Neuron (in vitro differentiated cells): ENCODE measurements around the gene TTLL1.
"Not testable (repeated sequence)": the region's sequence is repeated elsewhere in the genome, so short reads cannot be mapped to it uniquely, and the experiment has no call there.

Experiments
- H2AFZ ChIP-seq: one replicate; pipeline ENCODE4 v1.6.1; 2013; ENCODE audit warnings: low read depth, mild to moderate bottlenecking, inconsistent platforms, low read length, moderate library complexity
- H3K27me3 ChIP-seq: one replicate; pipeline ENCODE4 v1.6.1; 2013; ENCODE audit warnings: low read length; ENCODE audit not compliant: insufficient read depth
- H3K36me3 ChIP-seq: one replicate; pipeline ENCODE4 v1.6.1; 2013; ENCODE audit warnings: low read length; ENCODE audit not compliant: insufficient read depth
- H3K4me1 ChIP-seq: one replicate; pipeline ENCODE4 v1.6.1; 2013; ENCODE audit warnings: low read length; ENCODE audit not compliant: insufficient read depth
- H3K4me3 ChIP-seq: 2 replicates; pipeline ENCODE4 v1.5.1; 2013; ENCODE audit warnings: mild to moderate bottlenecking, low read length, moderate library complexity
- H3K9me3 ChIP-seq: one replicate; pipeline ENCODE4 v1.6.1; 2013; ENCODE audit warnings: low read length

Gene TTLL1

DNA sequence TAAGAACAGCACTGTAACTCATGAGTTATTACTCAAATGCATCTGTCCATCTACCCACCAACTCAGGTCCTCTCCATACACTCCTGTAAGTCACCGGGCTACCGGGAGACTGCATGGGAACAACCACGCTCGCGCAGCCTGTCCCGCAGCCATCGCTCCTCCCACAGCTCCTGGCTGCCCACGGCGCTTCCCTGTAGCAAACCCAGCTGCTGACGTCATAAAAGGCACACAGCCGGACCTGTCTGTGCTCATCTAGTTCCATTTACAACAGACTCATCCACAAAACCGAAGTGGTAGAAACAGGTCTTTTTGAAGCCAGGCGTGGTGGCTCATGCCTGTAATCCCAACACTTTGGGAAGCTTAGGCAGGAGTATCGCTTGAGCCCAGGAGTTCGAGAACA is 50.9 kb downstream of the TTLL1 start:
- no peaks in the 10 kb centered on the region for H3K9me3 ChIP-seq
- H3K4me3 ChIP-seq: no peak overlapping the region
- no peaks in the 10 kb centered on the region for H3K36me3 ChIP-seq
- H3K27me3 ChIP-seq: no peaks in the 10 kb centered on the region
- no peaks in the 10 kb centered on the region for H3K4me1 ChIP-seq
- H2AFZ ChIP-seq: no peak overlapping the region

DNA sequence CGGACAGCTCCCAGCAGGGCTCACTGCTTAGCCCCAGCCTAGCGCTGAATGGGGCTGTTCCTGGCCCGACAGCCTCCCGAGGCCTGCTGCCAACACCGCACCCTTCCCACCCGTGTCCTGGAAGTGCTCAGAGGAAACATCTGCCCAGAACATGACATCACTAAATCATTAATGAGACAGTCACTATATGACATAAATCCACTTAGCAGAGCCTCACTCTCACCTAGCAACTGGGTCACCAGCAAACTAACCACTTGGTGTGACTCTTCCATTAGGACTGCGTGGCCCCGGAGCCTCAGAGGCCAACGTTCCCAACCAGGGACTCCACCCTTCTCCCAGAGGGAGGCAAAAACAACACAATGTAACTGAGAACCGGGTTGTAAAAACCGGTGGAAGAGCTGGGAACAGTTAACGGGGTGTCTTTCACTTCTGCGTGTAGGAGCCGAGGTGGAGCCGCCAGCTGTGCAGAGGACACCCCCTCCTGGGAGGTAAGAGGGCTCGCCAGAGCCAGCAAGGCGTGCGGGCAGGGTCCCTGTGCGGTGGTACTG is 52.8 kb downstream of the TTLL1 start:
- H3K27me3 ChIP-seq: no peaks in the 10 kb centered on the region
- no peaks in the 10 kb centered on the region for H3K9me3 ChIP-seq
- H3K4me3 ChIP-seq: no peak overlapping the region
- H2AFZ ChIP-seq: no peak overlapping the region
- no peaks in the 10 kb centered on the region for H3K36me3 ChIP-seq
- H3K4me1 ChIP-seq: no peaks in the 10 kb centered on the region

DNA sequence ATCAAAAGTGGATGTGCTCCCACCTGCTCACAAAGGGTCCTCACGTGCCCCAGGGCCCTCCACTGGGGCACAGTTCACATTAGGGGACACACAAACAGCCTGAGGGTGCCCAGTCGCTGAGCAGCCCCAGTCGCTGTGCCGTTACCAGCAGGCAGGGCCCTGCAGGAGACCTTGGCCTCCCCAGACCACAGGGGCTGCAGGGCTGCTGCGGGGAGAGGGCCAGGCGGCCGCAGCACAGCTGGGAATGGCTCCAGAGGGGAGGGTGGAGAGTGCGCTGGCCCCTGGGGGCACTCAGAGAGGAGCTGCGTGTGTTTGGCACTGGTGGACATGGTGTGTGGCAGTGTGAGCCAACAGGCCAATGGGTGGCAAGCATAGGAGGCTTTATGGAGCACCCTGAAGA is 53.9 kb downstream of the TTLL1 start:
- no peak overlapping the region for H2AFZ ChIP-seq
- H3K27me3 ChIP-seq: no peaks in the 10 kb centered on the region
- H3K4me1 ChIP-seq: no peaks in the 10 kb centered on the region
- no peaks in the 10 kb centered on the region for H3K36me3 ChIP-seq
- no peaks in the 10 kb centered on the region for H3K9me3 ChIP-seq
- H3K4me3 ChIP-seq: no peak overlapping the region

DNA sequence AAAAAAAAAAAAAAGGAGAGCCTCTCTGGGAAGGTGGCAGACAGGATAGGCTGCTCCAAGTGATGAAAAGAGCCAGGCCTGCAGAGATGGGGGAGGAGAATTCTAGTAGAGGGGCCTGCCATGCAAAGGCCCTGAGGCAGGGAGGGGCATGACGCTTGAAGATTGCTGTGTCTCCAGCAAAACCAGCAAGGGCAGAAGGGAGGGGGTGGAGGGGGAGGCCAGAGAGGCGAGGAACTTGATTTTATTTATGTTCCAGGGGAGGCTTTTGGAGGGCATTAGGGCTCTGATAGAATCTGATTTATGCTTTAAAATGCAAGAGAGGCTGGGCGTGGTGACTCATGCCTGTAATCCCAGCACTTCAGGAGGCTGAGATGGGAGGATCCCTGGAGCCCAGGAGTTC is 57.6 kb downstream of the TTLL1 start:
- no peaks in the 10 kb centered on the region for H3K9me3 ChIP-seq
- H3K27me3 ChIP-seq: no peaks in the 10 kb centered on the region
- H3K36me3 ChIP-seq: no peaks in the 10 kb centered on the region
- no peak overlapping the region for H3K4me3 ChIP-seq
- H3K4me1 ChIP-seq: no peaks in the 10 kb centered on the region
- no peak overlapping the region for H2AFZ ChIP-seq

DNA sequence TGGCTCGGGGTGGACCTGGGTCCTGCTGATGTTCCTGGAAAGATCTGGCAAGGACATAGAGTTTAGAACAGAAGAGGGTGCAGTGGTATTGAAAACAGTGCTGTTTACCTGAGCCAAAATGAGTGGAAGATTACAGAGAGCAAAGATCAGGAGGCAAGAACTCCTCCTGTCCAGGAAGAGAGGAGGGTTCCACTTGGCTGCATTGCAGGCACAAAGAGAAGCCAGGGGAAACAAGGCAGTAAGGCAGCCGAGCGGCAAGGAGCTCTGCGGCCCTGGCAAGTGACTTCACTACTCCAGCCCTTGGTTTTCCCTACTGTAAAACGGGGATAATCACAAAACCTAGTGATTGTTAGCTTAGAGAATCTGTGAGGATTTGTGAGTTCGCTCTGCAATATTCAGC is 70.6 kb downstream of the TTLL1 start:
- H2AFZ ChIP-seq: no peak overlapping the region
- H3K9me3 ChIP-seq: no peaks in the 10 kb centered on the region
- no peaks in the 10 kb centered on the region for H3K36me3 ChIP-seq
- H3K4me1 ChIP-seq: peaks cover 7% of the 10 kb centered on the region
- H3K27me3 ChIP-seq: no peaks in the 10 kb centered on the region
- H3K4me3 ChIP-seq: no peak overlapping the region

DNA sequence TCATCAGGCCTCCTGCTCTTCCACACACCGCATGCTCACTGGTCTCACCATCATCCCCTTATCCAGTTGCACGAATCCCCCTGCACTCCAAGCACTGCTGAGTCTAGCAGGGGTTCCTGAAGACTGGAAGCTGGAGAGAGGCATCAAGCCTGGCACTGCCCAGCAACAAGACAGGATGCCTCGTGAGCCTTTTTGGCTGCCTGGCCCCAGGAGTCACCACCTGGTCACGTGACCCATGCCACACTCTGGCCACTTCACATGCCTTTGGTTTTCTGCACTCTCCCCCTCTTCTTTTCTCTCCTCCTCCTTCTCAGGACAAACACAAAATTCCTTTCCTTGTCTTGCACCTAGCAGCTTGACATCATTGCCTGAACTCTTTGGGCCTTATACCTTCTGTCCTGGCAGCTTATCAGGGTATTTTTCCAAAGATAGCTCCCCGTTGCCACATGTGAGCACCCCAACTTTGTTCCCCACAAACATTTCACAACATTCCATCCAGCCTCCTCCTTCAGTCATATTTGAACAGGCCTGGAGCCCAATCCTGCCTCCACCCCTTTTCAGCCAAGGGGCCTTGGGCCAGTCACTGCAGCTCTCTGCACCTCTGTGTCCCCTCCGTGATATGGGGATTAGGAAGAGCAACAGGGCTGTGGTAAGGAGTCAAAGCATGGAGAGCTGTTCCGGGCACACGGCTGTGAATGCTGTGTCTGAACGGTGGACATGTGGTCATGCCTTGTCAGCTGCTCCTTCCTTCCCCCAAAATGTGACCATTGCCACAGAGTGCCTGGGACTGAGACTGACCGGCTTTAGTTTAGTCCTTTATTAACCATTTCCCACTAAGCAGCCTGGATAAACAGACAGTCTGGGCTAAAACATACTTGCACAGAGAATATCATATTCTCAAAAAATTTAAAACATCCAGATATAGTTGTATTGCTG is 71.4 kb downstream of the TTLL1 start:
- H3K27me3 ChIP-seq: no peaks in the 10 kb centered on the region
- peaks cover 11% of the 10 kb centered on the region for H3K4me1 ChIP-seq
- no peak overlapping the region for H2AFZ ChIP-seq
- H3K4me3 ChIP-seq: no peak overlapping the region
- H3K36me3 ChIP-seq: no peaks in the 10 kb centered on the region
- H3K9me3 ChIP-seq: no peaks in the 10 kb centered on the region

DNA sequence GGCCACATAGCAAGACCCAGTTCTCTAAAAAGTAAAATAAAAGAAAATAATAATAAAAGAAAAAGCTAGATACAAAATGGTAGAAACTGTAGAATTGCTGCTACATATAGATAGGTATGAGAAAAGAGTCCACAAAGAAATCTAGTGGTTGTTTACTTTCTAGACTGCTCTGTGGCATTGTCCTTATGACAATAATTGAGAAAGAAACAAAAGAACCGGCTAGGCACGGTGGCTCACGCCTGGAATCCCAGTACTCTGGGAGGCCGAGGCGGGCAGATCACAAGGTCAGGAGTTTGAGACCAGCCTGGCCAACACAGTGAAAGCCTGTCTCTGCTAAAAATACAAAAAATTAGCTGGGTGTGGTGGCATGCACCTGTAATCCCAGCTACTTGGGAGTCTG is 73.0 kb downstream of the TTLL1 start:
- H3K36me3 ChIP-seq, H3K4me3 ChIP-seq, H3K9me3 ChIP-seq, H3K27me3 ChIP-seq, H2AFZ ChIP-seq: not testable (repeated sequence)
- peaks cover 11% of the 10 kb centered on the region for H3K4me1 ChIP-seq

DNA sequence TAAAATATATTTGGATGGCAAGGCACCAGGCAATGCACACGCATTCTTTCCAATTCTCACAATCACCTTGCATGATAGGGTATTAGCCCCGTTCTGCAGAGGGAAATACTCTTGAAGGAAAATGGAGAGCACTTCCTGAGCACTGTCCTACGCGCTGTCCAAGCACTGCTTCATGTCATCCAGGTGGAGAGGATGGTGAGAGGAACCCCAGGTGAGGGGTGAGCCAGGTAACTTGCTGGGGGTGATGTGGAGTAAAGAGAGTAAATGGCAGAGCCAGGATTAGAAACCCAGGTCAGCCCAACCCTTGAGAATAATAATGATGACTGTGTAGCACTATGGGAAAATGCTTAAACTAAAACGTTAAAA is 73.5 kb downstream of the TTLL1 start:
- no peaks in the 10 kb centered on the region for H3K27me3 ChIP-seq
- peaks cover 11% of the 10 kb centered on the region for H3K4me1 ChIP-seq
- no peaks in the 10 kb centered on the region for H3K9me3 ChIP-seq
- H3K36me3 ChIP-seq: no peaks in the 10 kb centered on the region
- H2AFZ ChIP-seq: peak overlapping the region; percentile 90
- peak overlapping the region; percentile 89 for H3K4me3 ChIP-seq

DNA sequence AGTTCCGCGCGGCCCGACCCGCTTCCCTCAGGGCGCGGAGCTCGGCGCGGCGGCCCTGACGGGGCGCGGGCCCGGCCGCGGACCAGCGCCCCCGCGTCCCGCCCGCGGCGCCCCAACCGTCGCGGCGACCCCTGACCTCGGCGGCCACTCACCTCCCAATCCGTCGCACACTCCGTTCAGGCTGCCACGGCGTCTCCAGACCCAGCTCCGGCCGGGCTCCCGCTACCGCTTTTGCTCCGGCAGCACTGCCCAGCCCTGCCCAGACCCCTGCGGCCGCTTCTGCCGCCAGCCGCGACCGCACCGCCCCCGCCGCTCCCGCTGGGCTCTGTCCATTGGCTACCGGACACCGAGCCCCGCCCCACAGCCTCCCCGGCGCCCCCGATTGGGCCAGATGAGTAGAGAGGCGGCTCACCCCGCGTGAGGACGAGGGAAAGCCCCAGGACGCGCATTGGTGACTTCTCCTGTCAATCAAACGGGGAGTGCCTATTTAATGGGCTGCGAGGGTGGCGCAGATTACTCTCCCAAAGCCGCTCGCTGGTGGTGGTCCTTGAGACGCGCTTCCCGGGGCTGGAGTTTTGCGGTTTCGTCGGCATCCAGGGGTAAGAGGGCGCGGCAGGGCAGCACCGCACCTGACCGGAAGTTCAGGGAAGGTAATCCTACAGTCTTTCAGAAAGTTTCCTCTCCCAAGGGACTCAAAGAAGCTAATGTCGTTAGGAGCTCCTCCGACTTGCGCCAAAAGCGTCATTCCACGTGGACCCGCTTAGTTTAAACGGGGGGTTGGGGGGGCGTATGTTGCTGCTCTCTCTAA is 74.1 kb downstream of the TTLL1 start, which contains the start of gene PACSIN2:
PACSIN2 (minus strand) TSS at position 281 of the 808 bp plus-strand sequence. CDS start 103,069 bp downstream, outside the sequence.
- H3K36me3 ChIP-seq: no peaks in the 10 kb centered on the region
- H3K4me3 ChIP-seq: peak within 1 kb of the TSS; percentile 89
- H3K27me3 ChIP-seq: no peaks in the 10 kb centered on the region

DNA sequence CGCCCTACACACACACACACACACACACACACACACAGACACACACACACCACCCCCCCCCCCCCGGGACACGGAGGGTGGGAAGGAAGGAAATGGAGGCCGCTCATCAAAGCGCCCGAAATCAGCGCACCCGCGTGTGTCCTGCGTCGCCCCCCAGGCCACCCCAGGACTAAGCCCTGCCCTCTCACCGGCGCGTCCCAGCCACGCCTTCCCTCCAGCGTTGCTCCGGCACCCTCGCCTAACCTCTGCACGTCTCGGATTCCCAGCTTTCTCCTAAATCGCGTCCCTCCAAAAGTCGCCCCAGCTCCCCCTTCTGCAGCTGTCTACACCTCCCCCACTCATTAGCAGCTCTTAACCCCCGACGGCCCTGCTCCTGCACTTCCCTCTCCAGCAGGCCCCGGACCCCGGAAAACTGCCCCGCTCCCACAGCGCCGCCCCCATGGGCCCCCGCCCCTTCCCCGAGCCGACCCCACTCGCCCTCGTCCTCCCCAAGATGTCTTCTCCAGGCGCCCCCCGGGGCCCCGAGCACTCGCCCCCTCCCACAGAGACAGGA is 74.8 kb downstream of the TTLL1 start:
- peak overlapping the region; percentile 89 for H3K4me3 ChIP-seq
- no peaks in the 10 kb centered on the region for H3K36me3 ChIP-seq
- H3K9me3 ChIP-seq: no peaks in the 10 kb centered on the region
- H2AFZ ChIP-seq: no peak overlapping the region
- H3K4me1 ChIP-seq: peaks cover 11% of the 10 kb centered on the region
- no peaks in the 10 kb centered on the region for H3K27me3 ChIP-seq

More for the DNA sequence above, 74.1 kb downstream of the TTLL1 start, which contains the start of gene PACSIN2:
- Histone ChIP-seq H2AFZ (peak within 1 kb of the TSS; percentile 90), H3K9me3 (no peaks in the 10 kb centered on the region), H3K4me1 (peaks cover 11% of the 10 kb centered on the region)

DNA sequence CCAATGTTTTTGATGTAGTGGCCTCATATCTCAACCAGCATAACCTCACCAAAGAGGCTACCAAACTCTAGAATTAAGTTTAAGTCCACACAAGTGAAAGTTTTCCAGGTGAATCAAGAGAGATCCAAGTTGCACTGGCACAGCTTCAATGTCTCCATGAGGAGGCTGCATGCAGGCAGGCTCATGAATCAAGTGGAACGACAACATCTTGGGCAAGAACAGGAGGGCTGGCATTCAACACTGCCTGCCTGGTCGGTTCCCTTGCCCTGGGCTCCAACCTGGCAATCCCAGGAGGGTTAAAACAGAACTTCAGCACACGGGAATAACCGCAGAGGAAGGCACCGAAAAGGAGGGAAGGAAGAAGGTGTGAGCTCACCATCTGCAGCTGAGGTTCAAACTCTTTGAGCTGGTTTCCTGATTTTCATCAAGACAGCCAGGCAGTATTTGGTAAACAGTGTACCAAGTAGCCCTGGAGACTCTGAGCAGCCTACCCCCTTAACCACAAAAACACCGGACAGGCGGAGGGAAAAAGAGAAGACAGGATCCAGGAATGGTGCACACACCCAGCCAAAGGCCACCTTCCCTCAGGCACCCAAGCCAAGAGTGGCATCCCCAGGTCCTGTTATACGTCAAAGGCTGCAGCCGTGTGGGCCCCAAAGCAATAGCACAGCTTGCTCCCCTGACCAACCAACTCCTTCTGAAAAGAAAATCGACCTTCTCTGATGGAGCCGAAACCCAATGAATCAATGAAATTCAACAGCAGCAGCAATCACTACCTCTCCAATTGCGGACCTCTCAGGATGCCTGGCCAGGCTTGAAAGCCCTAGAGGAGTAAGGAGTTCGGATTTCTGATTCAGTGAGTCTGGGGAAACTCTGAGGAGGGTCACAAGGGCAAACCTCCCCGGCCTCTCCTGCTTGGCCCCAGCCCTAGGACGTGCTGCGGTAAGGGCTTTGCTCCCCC is 75.6 kb downstream of the TTLL1 start:
- H3K4me3 ChIP-seq: peak overlapping the region; percentile 89
- no peaks in the 10 kb centered on the region for H3K9me3 ChIP-seq
- no peaks in the 10 kb centered on the region for H3K27me3 ChIP-seq
- H3K4me1 ChIP-seq: peaks cover 11% of the 10 kb centered on the region
- no peak overlapping the region for H2AFZ ChIP-seq
- H3K36me3 ChIP-seq: no peaks in the 10 kb centered on the region

DNA sequence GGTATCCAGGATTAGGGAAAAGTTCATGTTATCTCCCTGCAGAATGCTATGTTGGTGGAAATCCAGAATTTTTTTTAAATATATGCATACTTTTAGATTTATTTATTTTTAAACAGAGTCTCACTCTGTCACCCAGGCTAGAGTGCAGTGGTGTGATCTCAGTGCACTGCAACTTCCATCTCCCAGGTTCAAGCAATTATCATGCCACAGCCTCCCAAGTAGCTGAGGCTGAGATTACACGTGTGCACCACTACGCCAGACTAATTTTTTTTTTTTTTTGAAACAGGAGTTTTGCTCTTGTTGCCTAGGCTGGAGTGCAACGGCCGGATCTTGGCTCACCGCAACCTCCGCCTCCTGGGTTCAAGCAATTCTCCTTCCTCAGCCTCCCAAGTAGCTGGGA is 76.8 kb downstream of the TTLL1 start:
- H3K4me3 ChIP-seq: no peak overlapping the region
- peaks cover 11% of the 10 kb centered on the region for H3K4me1 ChIP-seq
- no peaks in the 10 kb centered on the region for H3K9me3 ChIP-seq
- no peaks in the 10 kb centered on the region for H3K27me3 ChIP-seq
- H2AFZ ChIP-seq: no peak overlapping the region
- no peaks in the 10 kb centered on the region for H3K36me3 ChIP-seq
